Germinal center (tissue), 1 donor: ENCODE measurements around the gene STX12.
"Not testable (repeated sequence)": the region's sequence is repeated elsewhere in the genome, so short reads cannot be mapped to it uniquely, and the experiment has no call there.

Experiments
- DNase-seq: peaks from one replicate; pipeline ENCODE4 v3.0.0; 2012; ENCODE audit warnings: mixed read lengths, low spot score

Gene STX12

DNA sequence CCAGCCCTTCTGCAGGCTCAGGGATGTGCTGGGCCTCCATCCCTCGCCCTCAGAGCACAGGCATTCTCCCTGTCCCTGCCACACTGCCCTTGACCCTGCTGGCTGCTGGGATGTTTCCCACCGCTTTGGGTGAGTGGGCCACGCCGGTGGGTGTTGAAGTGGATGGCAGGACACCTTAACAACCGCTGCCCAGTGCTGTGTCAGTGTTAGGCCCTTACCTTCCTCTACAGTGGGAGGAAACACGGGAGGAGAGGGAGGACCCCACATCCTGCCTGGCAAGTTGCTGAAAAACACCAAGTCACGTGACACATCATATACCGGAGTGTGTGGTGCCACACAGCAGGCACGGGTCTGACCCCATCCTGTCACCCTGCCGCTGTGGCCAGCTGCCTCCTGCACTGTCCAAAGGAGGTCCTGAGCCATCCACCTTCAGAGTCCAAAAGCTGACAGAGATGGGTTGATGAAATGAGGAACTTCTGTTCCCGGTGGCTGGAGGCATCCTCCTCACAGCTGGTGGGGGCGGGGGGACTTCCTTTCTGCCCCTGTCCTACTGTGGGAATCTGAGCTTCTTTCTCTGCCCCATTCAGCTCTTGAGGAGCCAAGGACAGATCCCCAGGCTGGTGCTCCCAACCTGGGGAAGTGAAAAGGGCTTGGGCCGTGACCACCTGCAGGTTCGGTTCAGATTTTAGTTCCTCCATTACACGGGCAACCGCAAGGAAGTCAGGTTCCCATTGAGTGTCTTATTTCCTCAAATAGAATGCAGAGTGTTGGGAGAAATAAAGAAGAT lies 96.1 kb downstream of the STX12 start:
- DNase-seq: peak; percentile 53

DNA sequence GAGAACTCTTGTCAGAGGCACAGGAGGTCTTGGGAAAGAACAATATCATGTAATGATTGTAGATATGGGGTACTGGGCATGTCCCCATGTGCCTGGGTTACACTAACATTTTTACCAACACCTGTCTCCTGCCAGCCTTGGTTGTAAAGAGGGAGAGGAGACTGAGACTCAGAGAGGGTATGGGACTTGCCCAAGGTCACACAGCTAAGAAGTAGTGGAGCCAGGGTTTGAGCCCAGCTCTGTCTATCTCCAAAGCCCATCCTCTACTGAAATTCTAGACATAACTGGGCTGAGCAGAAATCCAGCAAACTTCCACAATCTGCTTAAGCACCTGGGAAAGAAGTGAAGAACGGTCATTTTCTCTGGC lies 96.7 kb downstream of the STX12 start:
- DNase-seq: no peak

DNA sequence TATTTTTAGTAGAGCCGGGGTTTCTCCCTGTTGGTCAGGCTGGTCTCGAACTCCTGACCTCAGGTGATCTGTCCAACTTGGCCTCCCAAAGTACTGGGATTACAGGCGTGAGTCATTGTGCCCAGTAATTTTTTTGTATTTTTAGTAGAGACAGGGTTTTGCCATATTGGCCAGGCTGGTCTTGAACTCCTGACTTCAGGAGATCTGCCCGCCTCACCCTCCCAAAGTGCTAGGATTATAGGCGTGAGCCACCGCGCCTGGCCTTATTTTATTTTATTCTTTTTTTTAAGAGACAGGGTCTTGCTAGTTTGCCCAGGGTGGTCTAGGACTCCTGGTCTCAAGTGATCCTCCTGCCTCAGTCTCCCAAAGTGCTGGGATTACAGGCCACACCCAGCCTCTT lies 98.1 kb downstream of the STX12 start:
- not testable (repeated sequence) for DNase-seq

DNA sequence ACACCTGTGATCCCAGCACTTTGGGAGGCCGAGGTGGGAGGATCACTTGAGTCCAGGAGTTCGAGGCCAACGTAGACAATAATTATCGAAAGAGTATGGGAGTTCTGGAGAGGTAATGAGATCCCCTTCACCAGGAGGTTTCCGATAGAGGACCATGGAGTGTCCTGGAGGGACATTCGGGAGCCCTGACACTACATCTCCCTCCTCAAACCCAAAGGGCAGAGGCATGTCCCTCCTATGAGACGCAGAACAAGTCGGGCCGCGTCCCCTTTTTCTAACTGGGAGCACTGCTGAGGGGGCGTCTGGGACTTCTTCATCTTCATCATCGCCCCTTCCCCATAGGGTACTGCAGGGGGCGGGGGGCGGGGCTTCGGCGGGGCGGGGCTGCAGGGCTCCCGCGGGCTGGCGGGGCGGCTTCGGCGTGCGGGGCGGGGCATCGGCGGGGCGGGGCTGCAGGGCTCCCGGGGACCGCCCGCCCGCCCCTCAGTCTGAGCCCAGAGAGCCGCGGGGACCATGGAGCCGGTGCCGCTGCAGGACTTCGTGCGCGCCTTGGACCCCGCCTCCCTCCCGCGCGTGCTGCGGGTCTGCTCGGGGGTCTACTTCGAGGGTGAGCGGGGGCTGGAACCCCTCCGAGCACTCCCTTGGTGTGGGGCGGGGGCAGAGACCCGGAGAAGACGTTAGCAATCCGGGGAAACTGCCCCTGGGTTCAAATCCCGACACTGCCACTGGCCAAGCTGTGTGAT lies 99.2 kb downstream of the STX12 start, which contains the start of gene THEMIS2:
THEMIS2 (plus strand) TSS at position 486 of the 743 bp plus-strand sequence; CDS start at position 514, 28 bp downstream.
- DNase-seq: peak; percentile 90

DNA sequence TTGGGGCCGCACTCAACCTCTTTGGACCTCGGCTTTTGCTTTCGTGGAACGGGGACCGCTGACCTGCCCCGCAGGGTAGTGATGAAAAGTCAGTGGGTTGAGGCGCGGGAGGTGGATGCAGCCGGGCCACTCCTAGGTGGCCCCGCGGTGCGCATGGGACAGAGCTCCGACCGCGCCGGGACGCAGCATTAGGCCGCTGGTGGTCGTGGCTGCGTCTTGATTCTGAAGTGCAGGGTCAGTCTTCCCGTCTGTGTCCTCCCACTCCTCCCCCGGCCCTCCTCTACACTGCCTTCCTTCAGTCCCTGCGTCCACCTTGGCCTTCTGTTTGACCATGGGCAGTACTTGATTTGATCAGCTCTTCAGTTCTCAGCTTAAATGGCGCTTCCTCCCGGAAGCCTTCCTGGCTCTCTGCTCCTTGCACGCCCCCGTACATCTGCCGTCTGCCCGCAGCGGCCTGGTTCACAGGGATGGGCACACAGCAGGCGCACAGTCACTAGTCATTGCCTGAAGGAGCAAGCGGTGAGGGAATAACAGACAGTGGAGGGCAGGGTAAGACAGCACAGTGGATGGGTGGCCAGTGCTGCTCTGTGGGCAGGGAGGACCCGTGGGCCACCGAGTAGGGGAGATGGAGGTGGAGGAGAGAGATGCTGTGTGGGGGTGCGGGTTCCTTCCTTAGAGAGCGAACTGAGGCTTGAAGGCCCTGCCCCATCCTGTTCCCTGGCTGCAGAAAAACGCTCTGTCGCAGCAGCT lies 100.0 kb downstream of the STX12 start:
- DNase-seq: no peak

DNA sequence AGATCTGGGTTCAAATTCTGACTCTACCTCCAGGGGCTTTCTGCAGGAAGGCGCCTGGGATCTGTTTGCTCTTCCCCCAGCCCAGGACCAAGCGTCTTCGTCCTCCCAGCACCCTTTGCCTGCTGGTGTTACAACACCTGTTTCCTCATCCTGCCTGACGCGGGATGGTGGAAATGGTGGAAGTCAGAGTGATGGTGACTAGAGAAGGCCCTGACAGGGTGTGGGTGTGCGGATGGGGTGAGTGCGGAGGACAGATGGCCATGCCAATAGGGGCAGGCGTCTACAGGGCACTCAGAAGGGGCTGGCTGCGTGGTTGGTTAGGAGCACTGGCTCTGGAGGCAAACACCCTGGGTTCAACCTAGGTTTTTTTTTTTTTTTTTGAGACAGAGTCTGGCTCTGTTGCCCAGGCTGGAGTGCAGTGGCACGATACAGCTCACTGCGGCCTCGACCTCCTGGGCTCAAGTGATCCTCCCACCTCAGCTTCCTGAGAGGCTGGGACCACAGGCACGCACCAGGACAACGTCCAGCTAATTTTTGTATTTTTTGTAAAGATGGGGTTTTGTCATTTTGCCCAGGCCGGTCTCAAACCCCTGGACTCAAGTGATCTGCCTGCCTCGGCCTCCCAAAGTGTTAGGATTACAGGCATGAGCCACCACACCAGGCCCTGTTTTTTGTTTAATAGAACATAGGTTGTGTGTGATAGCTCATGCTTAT lies 100.8 kb downstream of the STX12 start:
- no peak for DNase-seq
